ENCODE measurements around the gene ABHD16B.
"Not testable (repeated sequence)": the region's sequence is repeated elsewhere in the genome, so short reads cannot be mapped to it uniquely, and the experiment has no call there.

The ABHD16B gene

DNA sequence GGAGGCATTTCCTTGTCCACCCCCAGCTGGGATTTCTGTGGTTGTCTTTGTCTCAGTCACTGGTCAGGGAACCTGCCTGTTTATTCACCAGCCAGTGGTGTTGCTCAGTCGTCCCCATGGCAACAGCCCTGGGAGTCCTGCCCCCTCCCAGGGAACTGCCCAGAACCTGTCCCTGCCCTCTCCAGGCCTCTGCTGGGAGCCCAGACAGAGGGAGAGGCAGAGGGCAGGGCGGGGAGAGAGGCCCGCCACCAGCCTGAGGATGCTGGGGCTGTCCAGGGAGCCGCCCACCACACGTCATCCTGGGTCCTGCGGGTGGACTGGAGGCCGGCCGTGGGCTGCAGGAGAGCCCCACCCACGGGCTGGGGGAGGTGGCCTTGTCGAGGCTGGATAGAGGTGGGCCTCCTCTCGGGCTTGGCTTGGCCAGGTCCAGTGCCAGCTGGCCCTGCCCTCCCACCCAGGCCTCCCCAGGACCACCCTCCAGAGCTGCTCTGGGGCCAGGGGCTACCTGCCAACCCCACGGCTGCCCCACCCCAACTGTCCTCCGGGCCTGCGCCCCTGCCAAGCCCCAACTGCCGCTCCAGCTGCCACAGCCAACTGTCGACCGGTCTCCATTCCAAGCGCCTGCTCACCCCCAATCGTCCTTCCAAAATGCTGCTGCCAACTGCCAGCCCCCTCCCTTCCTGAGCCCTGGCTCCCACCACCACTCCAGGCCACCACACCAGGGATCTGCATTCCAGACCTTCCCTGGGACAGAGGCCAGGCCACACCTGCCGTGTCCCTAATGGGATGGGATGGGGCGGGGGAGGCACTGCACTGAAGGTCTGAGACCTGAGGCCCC is 26.1 kb upstream of the ABHD16B start:
- DNase-seq = no peak

- DNase-seq = no peak
These were observed 24.6 kb upstream of the ABHD16B start for GRCh38 chr20:63836458-63837344.

DNA sequence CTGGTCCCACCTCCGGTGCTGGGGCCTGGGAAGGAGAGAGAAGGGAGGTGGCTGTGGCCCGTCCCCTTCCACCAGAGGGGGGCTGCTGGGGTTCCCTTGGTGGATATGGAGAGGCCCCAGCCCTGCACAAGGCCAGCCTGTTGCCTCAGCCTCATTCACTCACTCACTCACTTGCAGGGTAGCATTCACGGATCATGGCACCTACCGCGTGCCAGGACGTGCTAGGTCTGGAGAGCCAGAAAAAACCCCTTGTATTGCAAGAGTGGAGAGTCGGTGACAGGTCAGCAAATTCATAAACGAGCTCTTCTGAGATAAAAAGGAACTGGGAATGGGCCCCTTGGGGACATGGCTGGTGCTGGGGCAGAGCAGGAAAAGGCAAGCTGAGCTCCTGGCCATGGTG is 23.8 kb upstream of the ABHD16B start:
- DNase-seq = no peak

DNA sequence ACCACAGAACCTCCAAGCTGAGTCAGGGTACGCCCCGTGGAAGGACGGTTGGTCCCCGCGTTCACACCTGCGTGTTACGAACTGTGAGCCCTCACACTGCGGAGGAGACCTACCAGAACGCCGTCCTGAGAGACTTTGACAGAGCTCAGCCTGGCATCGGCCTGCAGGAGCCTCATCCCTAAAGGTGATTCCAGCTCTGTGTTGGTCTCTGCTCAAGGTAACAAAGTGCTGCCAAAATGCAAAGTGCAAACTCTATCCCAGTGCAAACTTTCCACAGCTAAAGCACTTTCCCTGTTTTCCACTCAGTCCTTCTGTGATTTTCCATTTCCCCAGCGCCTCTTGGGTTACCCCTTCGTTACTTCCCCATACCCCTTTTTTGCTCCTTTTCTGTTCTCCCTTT is 21.7 kb upstream of the ABHD16B start:
- no peak for DNase-seq

- no peak for DNase-seq
These were observed 20.9 kb upstream of the ABHD16B start for GRCh38 chr20:63840405-63840828.

DNA sequence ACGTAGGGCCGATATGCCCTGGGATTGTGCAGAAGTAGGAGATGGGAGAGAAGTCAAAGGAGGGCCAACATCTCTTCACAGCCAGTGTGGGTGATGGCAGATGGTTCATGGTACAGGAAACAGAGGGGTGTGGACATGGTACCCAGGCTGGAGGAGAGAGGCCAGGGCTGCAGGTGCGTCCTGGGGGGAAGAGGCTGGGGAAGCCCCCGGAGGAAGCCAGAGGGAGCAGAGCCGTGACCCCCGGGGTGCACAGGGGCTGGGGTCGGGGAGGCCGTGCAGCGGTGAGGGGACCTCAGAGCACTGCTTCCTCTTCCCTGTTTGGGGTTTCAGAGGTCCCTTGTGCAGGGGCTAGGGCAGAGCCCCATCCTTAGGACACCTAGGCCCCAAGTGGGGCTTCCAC is 19.0 kb upstream of the ABHD16B start:
- DNase-seq = no peak

GRCh38 chr20:63843222-63843621 is 18.1 kb upstream of the ABHD16B start:
- DNase-seq = no peak

DNA sequence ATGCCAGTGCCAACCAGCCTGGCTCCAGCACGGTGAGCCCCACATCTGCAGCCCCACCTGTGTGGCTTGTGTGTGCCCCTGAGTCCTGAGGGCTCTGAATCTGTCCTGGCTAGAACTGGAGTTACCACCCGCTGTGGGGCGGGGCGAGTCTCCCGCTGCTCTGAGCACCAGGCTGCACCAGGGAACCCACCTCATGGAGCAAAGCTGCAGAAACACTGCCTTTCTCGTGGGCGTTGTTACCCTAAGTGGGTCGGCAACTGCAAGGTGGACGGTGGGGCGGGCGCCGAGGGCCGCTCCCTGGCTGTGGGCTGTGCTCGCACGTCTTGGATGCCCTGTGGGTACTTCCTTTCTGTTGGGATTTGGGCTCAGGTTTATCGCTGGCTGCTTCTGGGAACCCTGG is 17.5 kb upstream of the ABHD16B start:
- DNase-seq = no peak

GRCh38 chr20:63844511-63844991 is 16.7 kb upstream of the ABHD16B start:
- no peak for DNase-seq

DNA sequence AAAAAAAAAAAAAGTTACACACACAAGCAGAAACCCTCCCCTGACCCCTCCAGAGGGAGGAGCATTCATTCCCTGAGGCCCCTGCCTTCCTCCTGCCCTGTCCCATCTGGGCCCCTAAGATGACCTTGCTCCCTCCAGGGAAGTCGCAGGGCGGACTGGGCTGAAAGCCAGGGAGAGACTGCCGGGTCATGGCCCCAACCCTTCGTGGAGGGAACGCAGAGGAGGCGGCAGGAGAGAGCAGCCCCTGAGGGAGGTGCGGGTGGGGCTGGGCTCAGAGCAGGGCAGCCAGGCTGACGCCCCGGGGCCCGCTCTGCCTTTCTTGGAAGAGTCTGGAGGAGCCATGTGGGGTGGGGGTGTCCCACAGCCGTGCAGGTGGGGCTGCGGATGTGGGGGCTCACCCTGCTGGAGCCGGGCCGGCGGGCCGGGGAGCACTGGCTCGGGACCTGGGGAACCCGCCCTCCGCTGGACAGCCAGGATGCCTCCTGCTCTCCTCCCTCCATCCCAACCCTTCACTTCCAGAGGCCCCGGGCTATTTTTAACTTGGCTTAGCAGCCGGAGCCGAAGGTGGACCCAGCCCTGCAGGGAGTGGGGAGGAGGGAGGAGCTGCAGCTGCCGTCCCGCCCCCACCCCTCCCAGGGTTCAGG is 15.0 kb upstream of the ABHD16B start:
- DNase-seq = no peak

DNA sequence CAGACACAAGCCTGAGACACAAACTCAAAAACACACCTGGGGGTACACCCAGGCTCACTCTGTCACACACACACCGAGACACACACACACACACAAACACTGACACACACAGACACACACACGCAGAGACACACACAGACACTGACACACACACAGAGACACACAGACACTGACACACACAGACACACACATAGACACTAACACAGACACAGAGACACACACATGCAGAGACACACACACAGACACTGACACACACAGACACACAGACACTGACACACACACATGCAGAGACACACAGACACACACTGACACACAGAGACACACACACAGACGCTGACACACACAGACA is 14.4 kb upstream of the ABHD16B start:
- DNase-seq = no peak

- DNase-seq = no peak
These were observed 13.9 kb upstream of the ABHD16B start for GRCh38 chr20:63847237-63848002.

DNA sequence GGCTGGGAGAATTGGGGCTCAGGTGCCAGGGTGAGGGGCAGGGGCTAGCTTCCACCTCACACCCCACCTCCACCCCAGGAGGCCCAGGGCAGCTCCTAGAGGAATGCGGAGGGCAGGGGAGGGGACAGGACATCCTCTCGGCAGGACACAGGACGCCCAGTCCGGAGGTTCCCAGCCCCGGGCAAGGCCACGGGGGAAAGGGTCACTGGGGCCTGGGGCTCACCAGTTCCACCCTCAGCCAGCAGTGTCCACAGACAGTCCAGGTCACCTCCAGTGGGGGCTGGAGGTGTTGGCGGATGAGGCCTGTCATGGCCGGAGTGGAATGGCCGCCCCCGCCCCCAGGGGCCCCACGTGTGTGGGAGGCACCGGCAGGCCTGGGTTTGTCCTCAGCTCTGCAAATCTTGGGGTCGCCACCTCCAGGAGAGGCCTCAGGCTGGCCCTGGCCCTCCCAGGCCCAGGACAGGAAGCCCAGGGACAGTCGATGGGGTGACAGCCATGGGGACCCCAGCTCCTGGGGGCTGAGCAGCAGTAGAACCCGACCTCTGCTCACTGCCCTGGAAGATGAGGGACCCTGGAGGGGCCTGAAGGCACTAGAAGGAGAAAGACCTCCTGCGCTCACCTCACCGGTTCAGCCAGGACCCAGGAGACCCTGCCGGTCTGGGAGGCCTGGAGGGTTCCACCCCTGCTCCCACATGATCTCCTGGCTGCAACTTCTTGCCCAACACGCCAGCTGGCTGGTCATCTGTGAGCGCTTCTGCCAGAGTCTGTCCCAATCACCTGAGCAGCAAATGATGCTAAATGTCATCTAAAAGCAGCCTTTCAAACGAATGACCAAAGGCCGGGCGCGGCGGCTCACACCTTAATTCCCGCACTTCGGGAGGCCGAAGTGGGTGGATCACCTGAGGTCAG is 13.0 kb upstream of the ABHD16B start:
- no peak for DNase-seq

DNA sequence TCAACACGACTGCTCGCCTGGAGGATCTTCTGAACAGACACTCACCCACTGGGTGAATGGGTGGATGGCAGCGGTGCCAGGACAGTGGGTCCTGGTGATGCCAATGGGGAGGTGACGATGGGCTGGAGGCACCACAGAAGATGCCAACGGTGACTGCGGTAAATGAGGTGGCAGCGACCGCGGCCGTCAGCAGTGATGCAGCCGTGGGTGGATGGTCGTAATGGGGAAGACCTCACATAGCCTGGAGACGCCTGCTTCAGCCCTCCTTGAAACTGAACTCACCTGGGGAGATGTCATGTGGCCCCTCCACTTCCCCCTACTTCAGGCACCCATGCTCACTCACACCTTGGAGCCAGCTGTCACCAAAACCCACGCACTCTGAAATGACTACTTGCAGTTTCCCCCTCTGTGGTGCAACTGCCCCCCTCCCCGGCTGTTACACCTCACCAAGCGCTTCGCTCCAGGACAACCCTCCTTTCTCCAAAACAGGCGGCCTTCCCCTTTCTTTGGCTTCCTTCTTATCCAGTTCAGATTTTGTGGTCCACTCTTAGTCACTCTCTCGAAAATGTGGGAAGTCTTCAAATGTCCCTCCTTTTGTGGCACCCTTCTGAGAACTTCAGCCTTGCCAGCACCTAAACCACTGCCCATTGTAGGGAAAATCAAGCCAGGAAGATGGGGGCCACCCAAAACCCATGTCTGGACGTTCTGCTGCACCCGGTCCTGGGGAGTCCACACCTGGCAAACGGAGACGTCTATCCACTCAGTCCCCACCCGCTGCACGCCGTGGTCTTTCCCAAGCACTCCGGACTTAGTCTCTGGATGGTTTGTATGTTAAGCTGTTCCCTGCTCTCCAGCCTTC is 10.4 kb upstream of the ABHD16B start:
- no peak for DNase-seq

DNA sequence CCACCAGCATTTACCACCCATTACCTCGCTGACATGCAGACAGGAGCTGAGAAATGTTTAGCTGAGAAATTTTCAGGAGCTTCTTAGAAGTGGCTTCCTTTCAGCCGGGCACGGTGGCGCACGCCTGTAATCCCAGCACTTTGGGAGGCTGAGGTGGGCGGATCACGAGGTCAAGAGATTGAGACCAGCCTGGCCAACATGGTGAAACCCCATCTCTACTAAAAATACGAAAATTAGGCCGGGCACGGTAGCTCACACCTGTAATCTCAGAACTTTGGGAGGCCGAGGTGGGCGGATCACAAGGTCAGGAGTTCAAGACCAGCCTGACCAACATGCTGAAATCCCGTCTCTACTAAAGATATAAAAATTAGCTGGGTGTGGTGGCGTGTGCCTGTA is 9.8 kb upstream of the ABHD16B start:
- not testable (repeated sequence) for DNase-seq

- not testable (repeated sequence) for DNase-seq
These were observed 7.6 kb upstream of the ABHD16B start for GRCh38 chr20:63853733-63854068.

DNA sequence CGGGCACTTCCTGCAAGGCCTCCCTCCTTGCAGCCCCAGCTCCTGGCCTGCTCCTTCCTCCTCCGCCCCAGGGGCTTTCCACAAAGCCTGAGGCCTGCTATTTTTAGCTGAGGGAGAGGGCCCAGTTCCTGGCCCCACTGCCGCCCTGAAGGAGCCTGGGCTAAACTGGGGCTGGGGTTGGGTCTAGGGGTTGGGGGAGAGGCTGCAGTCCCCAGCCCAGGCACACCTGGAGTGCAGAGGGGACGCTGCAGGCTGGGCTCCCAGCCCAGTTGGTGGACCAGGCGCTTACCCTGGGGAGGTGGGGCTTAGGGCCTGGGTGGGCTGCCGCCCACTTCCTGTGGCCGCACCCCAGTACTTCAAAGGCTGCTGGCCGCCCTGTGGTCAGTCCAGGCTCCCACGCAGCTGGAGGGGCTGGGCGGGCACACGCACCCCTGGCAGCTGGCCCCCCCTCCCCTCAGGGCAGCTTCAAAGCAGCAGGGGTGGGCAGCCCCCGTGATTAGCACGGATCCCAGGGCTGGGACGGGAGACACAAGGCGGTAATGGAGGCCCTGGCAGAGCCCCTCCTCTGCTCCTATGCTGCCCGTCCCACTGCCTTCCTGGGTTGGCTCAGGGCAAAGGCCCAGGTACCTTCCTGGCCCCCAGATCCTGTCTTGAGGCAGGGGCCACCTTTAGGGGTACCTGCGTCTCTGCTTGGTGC is 7.1 kb upstream of the ABHD16B start:
- DNase-seq = no peak

- no peak for DNase-seq
These were observed 6.4 kb upstream of the ABHD16B start for GRCh38 chr20:63854766-63855362.

GRCh38 chr20:63855363-63856097 is 5.8 kb upstream of the ABHD16B start:
- no peak for DNase-seq

Measured in activated CD4-positive, alpha-beta T cell treated with anti-CD3 and anti-CD28 coated beads, Interleukin-2, amount 50 U/mL, for 4 hours (primary cell).